ENCODE data around the gene ALK.

The ALK gene

DNA sequence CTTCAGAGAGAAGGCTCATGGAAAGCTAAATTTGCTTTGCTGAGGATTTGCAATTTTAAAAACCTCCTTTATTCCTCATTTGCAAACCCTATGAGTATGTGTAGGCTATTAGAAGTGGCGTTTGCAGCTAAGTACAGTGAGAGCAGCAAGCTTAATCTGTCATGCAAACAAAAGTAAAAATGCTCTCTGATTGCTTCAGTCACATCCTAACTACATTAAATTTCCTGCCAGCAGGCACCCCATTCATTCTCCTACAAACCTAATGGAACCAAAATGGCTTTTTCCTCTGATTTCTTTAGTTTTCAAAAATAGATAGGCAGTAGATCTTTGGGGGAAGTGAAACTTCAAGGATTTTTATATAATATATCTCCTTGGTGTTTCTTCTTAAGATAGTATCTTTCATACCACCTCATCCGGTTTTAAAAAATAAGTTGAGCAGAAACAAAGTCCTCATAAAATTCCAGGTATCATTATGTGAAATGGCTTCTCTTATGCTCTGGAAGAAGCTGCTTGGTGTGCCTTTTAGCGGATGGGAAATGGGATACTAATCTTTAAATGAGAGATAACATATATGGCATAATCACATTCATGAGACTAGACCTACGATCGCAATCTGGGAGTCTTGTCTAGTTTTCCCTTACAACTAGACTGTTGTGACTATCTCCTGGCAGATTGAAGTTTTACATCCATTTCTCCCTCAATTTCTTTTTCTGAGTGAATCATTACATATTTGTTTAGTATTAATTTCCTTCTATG, 757.1 kb downstream of the ALK start:
- FAIRE-seq, result no peak

GRCh38 chr2:29162204-29162928, 759.0 kb downstream of the ALK start:
- FAIRE-seq, result no peak

GRCh38 chr2:29160184-29160583, 761.2 kb downstream of the ALK start:
- FAIRE-seq, result no peak

DNA sequence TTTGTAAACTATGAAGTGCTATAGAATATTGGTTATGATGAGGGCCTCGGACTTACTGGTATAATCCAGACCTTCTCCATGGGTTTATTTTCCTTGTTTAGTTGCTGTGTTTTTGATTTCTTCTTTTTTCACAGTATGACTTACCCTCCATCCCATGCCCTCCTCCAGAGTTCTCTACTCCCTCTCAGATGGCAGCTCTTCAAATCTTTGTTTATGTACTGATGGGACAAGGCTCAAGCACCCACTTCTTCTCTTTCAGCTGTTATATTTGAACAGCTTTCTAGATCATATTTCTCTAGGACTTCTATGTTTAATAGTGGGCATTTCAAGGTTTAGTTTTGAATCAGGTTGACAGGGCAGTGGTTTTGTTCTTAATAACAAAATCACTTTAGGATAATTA, 762.3 kb downstream of the ALK start:
- FAIRE-seq, result no peak

GRCh38 chr2:29157131-29157530, 764.3 kb downstream of the ALK start:
- no peak for FAIRE-seq

- no peak for FAIRE-seq
Observed at GRCh38 chr2:29155578-29155977, 765.8 kb downstream of the ALK start.

GRCh38 chr2:29154610-29155009, 766.8 kb downstream of the ALK start:
- FAIRE-seq, result no peak

GRCh38 chr2:29147963-29148362, 773.4 kb downstream of the ALK start:
- FAIRE-seq, result no peak

GRCh38 chr2:29146197-29146596, 775.2 kb downstream of the ALK start:
- FAIRE-seq, result no peak

- no peak for FAIRE-seq
Observed at GRCh38 chr2:29143657-29144056, 777.7 kb downstream of the ALK start.
